NCI-H69 (cell line): ENCODE data around the gene LYPD3.
"Not testable (repeated sequence)": the region's sequence is repeated elsewhere in the genome, so short reads cannot be mapped to it uniquely, and the experiment has no call there.

ENCODE experiments used
- DNase-seq: peaks from one replicate; lab custom pipeline; 2025; lab: John Stamatoyannopoulos, UW

LYPD3 gene

GRCh38 chr19:43465468-43466120 lies at the start of gene LYPD3:
Gene LYPD3 (minus strand): TSS chr19:43465608. CDS start chr19:43465571, 37 bp downstream.
- peak; percentile 21 for DNase-seq

- DNase-seq = not testable (repeated sequence)
These were observed 47.0 kb upstream of the LYPD3 start for GRCh38 chr19:43512399-43512798.

- no peak for DNase-seq
These were observed 45.9 kb upstream of the LYPD3 start for GRCh38 chr19:43511324-43511723.

- DNase-seq = no peak
These were observed 45.3 kb upstream of the LYPD3 start for GRCh38 chr19:43510713-43511112.

- DNase-seq = no peak
These were observed 42.5 kb upstream of the LYPD3 start for GRCh38 chr19:43507880-43508279.

- DNase-seq = no peak
These were observed 41.2 kb upstream of the LYPD3 start for GRCh38 chr19:43506629-43507028.

- DNase-seq = no peak
These were observed 40.5 kb upstream of the LYPD3 start for GRCh38 chr19:43505941-43506340.

- DNase-seq = no peak
These were observed 39.7 kb upstream of the LYPD3 start for GRCh38 chr19:43505186-43505456.

GRCh38 chr19:43504426-43505185 lies 39.2 kb upstream of the LYPD3 start, which contains the start of gene PHLDB3:
Gene PHLDB3 (minus strand): TSS chr19:43504746. CDS start chr19:43504118, 628 bp downstream.
- DNase-seq = peak; percentile 80

GRCh38 chr19:43503501-43504425 lies 38.4 kb upstream of the LYPD3 start:
- DNase-seq = peak; percentile 93

GRCh38 chr19:43502419-43502976 lies 37.1 kb upstream of the LYPD3 start:
- DNase-seq = no peak

- peak; percentile 67 for DNase-seq
These were observed 36.4 kb upstream of the LYPD3 start for GRCh38 chr19:43501661-43502418.

- no peak for DNase-seq
These were observed 33.6 kb upstream of the LYPD3 start for GRCh38 chr19:43499042-43499441.

- DNase-seq = no peak
These were observed 32.9 kb upstream of the LYPD3 start for GRCh38 chr19:43498233-43498842.

GRCh38 chr19:43496960-43497359 lies 31.6 kb upstream of the LYPD3 start:
- no peak for DNase-seq

- no peak for DNase-seq
These were observed 29.7 kb upstream of the LYPD3 start for GRCh38 chr19:43495082-43495481.

GRCh38 chr19:43490759-43491158 lies 25.4 kb upstream of the LYPD3 start:
- DNase-seq = peak; percentile 36

GRCh38 chr19:43489979-43490599 lies 24.7 kb upstream of the LYPD3 start:
- DNase-seq = no peak

GRCh38 chr19:43489310-43489709 lies 23.9 kb upstream of the LYPD3 start:
- DNase-seq = no peak

GRCh38 chr19:43488179-43488578 lies 22.8 kb upstream of the LYPD3 start:
- DNase-seq = no peak

GRCh38 chr19:43486412-43486811 lies 21.0 kb upstream of the LYPD3 start:
- DNase-seq = no peak
